Measurements from ENCODE around the gene CALM1.
A peak's percentile ranks its signal among the peaks of the same experiment; 100 is the strongest.

The CALM1 gene

DNA sequence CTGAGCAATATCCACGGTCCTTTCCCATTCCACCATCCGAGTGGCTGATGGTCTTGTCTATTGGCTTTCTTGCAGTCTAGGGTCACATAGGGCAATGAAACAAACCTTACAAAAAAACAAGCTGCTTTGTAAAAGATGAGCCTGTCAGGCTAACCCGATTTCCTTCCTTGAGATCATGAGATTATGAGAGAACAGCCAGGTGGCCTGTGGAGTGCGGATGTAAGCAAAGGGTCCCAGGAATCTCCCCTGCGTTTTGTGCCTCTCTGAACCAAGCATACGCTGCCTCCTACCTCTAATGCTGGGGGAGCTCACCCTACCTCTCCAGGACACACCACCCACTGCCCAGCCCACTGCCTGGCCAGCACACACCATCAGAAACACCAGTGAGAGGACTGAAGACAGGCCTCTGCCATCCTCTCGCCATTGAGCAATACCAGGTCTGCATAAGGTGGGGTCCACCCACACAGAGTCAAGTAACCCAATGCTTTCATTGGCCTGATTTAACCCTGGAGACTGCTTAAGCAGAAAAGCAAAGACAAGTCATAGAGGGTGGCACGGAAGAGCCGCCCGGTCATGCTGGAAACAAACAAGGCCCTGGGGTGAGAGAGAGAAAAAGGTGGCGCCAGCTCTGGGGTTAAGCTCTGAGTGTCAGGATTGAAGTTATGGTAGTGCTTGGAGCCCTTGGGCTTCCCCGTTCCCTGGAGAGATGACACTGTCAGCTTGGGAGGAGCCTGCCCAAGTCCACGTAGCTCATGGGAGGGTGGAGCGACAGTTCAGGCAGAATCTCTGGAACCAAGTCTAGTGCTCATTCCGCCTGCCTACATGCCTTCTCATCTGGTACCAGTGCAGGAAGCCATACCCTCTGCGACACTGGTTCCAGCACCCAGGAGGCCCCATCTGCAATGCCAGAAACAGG lies 46.6 kb downstream of the CALM1 start:
- DNase-seq (ENCODE audit: low spot score), result no peak

DNA sequence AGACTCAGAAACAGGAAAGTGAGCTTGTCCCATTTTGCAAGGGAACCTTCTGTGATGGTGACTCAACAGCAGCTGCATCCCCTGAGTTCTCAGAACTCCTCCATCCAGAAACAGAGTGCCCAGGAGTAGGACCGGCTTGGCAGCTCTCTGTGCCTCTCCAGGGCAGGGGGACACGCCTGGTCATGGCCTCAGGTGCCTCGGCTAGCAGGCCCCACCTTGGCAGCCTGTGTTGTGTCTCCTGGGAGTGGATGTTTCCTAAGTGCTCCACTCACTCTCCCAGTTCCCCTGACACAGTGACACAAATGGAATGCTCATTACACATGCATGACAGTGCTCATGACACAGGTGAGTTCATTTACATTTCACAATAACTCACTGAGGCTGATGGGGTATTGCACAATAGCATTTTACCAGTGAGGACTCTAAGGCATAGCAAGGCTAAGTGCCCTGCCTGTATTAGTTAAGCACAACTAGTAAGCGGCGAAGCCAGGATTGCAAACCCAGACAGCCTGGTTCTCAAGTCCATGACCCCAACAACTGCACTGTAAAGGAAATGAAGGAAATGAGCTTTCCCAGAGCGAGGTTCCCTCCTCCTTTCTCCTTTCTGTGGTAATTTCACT lies 47.4 kb downstream of the CALM1 start:
- DNase-seq (ENCODE audit: low spot score), result no peak

DNA sequence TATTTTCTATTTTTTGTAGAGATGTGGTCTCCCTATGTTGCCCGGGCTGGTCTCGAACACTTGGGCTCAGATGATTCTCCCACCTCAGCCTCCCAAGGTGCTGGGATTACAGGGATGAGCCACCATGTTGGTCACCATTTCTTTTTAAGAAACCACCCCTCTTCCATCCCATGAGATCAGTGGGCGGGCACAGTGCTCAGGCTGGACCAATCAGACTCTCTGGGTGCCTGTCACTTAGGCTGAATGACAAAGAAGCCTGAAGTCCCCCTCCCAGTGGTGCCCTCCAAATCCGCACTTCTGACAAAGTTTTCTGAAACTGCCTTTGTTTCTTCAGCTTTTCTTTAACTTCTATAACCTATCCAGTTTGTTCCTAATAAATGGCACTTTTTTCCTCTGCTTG lies 48.2 kb downstream of the CALM1 start:
- no peak for DNase-seq (ENCODE audit: low spot score)

DNA sequence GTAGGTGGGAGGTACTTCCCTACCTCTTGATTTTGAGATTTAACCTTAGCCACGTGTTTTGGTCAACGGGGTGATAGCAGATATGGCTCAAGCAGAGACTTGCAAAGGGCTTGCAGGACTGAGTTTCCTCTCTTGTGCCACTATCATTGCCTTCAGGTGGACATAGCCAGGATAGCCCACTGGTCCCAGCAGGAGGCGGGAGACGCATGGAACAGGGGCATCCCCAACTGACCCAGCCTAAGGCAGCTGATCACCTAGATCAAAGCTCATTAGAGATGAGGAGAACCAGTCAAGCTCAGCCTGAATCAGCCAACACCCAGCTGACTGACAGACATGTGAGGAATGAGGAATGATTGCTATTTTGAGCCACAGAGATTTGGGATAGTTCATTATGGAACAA lies 49.6 kb downstream of the CALM1 start:
- DNase-seq (ENCODE audit: low spot score), result no peak

DNA sequence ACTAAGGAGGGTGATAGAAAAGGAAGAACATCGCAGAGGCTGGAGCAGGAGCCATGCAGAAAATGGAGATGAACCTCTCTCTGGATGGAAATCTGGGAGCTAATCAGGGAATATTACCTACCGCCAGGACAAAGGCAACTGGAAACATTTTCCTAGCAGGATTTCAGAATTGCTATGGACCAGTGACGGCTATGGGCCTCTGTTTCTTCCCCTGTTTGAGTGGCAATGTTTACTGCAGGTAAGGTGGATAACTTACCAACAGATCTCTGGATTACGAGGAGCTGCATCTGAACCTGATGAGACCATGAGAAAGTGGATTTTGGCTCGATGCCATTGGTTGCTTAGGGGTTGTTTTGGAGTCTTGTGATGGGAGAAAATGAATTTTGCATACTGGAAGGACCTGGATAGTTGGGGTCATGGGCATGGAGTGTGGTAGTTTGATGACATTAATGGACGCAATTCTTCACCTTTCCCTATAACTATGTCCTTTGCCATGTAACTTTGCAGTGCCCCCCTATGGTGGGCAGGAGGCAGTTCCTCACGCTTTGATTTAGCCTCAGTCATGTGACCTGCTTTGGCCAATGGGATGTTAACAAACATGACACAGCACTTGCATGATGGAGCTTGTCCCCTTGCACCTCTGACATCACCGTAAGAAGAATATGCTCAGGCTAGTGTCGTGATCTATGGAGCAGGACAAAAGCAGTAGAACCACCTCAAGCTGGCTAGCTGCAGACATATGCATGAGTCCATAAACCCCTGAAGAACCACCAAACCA lies 51.1 kb downstream of the CALM1 start:
- peak; percentile 48 for DNase-seq (ENCODE audit: low spot score)

DNA sequence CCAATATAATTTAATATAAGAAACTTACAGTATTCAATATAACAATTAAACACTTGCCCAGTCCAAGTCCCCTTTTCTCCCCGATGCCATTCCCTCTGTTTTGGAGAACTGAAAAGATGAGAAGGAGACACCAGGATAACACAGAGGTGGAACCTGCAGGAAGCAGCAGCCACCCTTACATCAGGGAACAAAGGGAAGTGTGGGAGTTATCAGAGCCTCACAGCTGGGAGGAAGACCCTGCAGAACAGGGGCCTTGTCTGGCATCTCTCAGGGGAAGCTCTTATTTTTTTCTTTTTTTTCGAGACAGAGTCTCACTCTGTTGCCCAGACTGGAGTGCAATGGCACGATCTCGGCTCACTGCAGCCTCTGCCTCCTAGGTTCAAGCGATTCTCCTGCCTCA lies 52.6 kb downstream of the CALM1 start:
- no peak for DNase-seq (ENCODE audit: low spot score)

DNA sequence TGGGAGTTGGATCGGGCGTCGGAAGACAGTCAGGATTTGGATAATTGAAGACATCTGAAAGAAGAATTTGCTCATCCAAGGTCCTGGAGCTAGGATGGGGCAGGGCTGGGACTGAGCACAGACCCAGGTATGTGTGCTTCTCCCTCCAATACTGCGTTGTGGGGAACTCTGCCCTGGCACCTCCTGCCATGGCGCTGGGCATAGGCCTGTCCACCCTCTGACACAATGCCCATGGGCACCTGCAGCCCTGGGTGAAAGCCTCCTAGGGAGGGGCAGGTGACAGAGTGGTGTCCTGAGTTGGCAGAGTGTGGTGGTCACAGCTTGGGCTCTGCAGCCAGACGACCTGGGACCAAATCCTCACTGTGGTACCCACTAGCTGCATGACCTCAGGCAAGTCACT lies 53.3 kb downstream of the CALM1 start:
- DNase-seq (ENCODE audit: low spot score), result no peak

DNA sequence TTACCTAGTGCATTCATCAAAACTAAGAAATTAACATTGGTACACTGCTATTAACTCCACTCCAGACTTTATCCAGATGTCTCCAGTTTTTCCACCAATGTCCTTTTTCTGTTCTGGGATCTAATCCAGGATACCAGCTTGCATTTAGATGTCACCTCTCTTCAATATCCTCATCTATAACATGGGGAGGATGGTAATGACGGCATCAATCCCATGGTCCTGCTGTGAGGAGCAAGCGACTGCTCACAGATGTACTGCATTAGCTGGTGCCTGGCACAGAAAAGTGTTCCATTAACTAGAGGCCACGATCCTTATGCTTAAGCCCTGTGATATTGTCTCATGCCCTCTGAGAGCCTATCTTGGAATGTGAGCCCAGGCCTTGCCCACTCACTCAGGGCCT lies 53.8 kb downstream of the CALM1 start:
- DNase-seq (ENCODE audit: low spot score), result no peak

DNA sequence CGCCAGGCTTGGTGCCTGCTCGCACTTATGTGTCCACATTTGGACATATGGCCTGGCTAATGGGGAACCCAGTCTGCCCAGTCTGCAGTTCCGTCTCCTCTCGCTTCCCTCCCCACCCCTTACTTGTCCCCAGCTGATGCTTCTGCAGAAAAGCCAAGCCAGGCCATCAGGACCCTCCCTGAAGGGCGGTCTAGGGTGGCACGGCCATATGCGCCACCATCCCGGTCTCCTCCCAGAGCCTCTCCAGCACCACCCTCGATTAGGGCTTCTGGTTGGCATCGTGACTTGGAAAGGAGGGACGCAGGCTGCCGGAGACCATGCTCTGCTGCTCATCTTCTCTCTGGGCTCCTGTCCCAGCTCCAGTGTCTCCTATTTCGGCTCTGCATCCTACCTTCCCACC lies 54.6 kb downstream of the CALM1 start:
- no peak for DNase-seq (ENCODE audit: low spot score)

DNA sequence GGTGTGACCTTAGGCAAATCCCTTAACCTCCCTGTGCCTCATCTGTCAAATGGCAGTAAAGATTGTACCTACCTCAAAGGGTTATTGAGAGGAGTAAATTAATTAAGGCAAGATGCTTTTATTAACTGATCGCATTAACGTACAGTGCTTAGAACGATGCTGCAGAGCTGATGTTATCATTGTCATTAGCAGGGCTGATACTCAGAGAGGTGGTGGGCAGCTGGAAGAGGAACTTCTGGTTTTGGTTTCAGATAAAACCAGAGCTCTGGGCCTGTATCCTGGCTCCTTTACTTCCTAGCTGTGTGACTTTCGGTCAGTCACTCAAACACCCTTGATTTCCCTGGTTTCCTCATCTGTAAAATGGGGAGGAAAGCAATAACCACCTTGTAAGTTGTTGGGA lies 55.1 kb downstream of the CALM1 start:
- no peak for DNase-seq (ENCODE audit: low spot score)

DNA sequence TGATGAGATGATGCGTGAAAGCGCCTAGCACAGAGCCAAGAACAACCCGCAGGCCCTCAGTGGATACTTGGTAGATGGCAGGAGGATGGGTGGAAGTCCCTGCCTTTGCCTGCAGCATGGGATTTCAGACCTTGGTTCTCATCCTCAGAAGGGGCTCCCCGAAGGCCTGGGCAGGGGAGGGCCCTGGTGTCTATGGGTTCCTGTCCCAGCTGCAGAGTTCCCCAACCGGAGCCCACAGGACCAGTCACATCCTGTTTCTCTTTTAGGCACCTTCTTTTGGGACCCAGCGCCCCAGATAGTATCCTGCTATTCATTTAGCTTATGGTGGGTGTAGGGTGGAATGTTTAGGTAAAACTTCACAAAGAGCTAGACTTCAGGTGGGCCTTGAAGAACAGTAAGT lies 55.5 kb downstream of the CALM1 start:
- DNase-seq (ENCODE audit: low spot score), result no peak

DNA sequence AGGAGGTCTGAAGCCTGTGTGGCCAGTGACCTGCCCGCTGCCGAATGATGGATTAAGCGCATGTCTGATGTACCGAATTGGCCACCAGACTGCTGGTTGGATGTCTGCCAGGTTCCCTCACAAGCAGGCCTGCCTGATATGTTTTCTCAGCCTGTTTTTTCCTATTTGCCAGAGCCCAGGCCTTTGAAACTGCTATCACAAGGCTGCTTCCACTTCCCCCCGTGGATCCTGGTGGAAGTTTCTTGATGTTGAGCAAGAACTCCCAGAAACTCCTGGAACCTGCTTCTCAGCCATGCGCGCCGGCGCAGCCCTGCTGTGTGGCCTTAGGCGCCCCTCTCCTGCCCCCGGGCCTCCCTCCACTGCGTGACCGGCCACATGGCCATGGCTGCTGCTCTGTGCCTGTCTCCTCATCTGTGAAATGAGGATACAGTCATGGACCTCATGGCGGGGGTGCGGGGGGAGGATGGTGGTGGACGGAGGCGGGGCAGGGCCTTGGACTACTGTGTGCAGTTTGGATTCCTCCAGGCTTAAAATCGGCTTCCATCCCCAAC lies 56.6 kb downstream of the CALM1 start:
- DNase-seq (ENCODE audit: low spot score), result no peak

DNA sequence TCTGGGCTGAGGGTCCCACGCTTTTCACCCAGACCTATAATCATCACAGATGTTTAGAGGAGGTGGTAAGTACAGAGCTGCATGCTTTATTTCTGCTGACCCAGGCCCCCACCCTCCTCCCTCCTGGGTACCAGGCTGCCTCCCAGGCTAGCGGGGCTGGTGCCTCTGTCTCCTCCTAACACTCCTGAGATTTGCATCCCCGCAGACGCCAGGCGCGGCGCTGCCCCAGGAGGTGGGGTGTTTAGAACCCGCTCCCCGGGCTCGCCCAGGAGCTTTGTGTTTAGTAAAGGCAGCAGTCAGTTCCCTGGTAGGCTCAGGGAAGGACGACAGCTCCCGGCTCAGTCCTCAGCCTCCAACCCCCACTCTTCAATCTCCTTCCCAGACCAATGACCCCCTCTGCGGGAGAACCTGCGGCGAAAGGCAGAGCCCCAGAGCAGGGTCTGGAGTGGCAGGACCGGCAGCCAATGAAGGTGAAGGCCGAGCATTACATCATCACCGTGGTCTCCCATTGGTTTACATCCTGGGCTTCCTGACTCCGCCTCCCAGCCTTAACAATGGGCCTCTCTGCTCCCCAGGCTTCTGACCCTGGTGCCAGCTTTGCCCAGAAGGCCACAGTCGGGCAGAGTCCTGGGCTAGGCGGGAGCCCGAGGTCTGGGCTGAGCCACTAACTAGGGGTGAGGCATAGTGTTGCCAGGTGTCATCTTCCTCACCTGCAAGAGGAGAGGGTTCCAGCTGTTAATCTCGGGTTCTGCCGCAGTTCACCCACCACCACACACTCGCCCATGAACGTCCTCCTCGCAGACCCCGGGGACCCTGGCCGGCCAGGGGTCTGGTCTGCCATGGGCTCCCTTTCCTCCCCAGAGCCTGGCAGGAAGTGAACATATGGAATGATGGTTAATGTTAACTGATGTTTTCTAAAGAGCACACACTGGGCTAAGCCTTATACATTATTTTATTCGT lies 57.5 kb downstream of the CALM1 start:
- DNase-seq (ENCODE audit: low spot score), result peak; percentile 19

DNA sequence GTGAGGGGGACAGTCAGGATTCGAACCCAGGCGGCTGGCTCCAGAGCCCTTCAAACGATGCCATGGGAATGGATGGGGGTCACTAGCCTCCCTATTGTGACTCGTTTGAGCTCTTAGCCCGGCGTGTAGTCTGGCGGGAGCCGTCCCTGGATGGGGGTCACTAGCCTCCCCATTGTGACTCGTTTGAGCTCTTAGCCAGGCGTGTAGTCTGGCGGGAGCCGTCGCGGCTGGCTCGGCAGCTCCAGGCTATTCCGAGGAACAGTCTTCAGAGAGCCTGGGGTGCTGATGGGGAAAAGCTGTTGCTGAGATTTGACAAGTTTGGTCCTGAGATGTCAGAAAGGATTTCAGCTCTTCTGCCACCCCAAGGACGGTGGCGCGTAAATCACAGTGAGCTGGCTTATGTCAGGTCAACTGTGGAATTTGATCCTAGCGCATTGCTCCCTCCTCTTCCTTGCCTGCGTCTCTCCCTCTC lies 58.3 kb downstream of the CALM1 start:
- no peak for DNase-seq (ENCODE audit: low spot score)

DNA sequence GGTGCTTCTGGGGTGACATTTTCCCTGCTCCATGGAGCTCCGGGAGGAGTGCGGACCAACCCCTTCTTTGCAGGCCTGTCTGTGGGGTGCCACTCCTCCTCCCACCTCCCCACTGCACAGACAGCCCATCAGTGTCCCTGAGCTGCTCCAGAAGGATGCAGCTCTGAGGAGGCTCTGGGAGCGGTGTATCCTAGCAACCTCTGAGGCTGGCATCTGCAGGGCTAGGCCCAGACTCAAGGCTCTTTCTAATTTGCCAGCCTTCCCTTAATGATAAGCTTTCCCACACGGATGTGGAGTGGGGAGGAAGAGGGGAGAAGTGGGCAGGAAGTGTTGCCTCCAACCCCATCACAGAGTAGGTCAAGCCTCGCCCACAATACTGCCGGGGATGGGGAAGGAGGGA lies 59.7 kb downstream of the CALM1 start:
- DNase-seq (ENCODE audit: low spot score), result no peak

DNA sequence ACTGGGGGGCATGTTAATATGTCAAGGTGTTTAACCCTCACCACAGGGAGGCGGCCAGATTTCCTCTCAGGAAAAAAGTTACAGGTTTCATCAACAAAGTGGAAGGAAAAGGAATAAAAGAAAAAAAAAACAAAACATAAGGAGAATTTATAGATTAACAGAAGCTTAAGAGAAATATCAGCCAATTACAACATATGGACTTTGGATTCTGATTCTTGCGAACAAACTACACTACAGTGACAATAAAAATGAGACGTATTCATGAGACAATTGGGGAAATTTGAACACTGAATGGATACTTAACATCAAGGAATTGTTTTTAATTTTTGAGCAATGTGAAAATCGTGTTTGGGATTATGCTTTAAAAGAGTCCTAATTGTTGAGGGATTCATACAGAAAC lies 60.4 kb downstream of the CALM1 start:
- no peak for DNase-seq (ENCODE audit: low spot score)
